HepG2 (cell line): ENCODE measurements around the gene GGA1. TPM values are rescaled to one million over a fixed set of nuclear protein-coding genes. Genes with fewer than 3 reads are reported as not detected.

Source experiments
- ATF7 ChIP-seq, 2 experiments: fragments of 450-650 bp in 1 of 2; sonication (generic) in 1 of 2; formaldehyde crosslinking in 1 of 2; IDR thresholded peaks; 2 replicates each; pipeline versions ENCODE4 v1.4.0 to v1.6.1; 2016 to 2020; ENCODE audit warnings: antibody characterized with exemption in 1 of 2, mild to moderate bottlenecking in 1 of 2, missing genetic modification reagents in 1 of 2
- HMG20B ChIP-seq: conservative IDR thresholded peaks from 2 replicates; pipeline ENCODE4 v1.6.1; 2016; ENCODE audit warnings: missing genetic modification reagents, missing compliant biosample characterization
- HNF4A ChIP-seq: sonication (generic); formaldehyde crosslinking; IDR thresholded peaks from 2 replicates; pipeline ENCODE4 v1.4.0; 2020; ENCODE audit warnings: missing genetic modification reagents
- NCOA2 ChIP-seq: sonication (generic); formaldehyde crosslinking; IDR thresholded peaks from 2 replicates; pipeline ENCODE4 v1.8.0; 2022; ENCODE audit warnings: inconsistent platforms
- NFIB ChIP-seq: sonication (generic); formaldehyde crosslinking; IDR thresholded peaks from 2 replicates; pipeline ENCODE4 v1.9.0; 2021; ENCODE audit warnings: missing genetic modification reagents, mild to moderate bottlenecking, borderline replicate concordance
- NFYC ChIP-seq: IDR thresholded peaks from 2 replicates; pipeline ENCODE4 v1.6.1; 2016; ENCODE audit warnings: missing genetic modification reagents, missing compliant biosample characterization
- PITX1 ChIP-seq: sonication (generic); formaldehyde crosslinking; IDR thresholded peaks from 2 replicates; pipeline ENCODE4 v1.5.1; 2020; ENCODE audit warnings: mild to moderate bottlenecking, missing genetic modification reagents
- RXRA ChIP-seq: sonication (generic); formaldehyde crosslinking; IDR thresholded peaks from 2 replicates; pipeline ENCODE4 v1.5.1; 2020; ENCODE audit warnings: missing genetic modification reagents
- THRA ChIP-seq: sonication (generic); formaldehyde crosslinking; IDR thresholded peaks from 2 replicates; pipeline ENCODE4 v1.4.0; 2020; ENCODE audit warnings: missing genetic modification reagents, borderline replicate concordance
- ZNF180 ChIP-seq: sonication (generic); formaldehyde crosslinking; IDR thresholded peaks from 2 replicates; pipeline ENCODE4 v1.4.0; 2020; ENCODE audit warnings: low read depth, missing genetic modification reagents, borderline replicate concordance
- ZNF207 ChIP-seq: fragments of 450-650 bp; IDR thresholded peaks from 2 replicates; pipeline ENCODE4 v1.6.1; 2016; ENCODE audit warnings: antibody characterized with exemption, borderline replicate concordance
- ZNF224 ChIP-seq: sonication (generic); formaldehyde crosslinking; IDR thresholded peaks from 2 replicates; pipeline ENCODE4 v1.5.0; 2020; ENCODE audit warnings: mild to moderate bottlenecking, missing genetic modification reagents
- ZNF557 ChIP-seq: sonication (generic); formaldehyde crosslinking; IDR thresholded peaks from 2 replicates; pipeline ENCODE4 v1.4.0; 2020; ENCODE audit warnings: missing genetic modification reagents
- polyA plus RNA-seq, 8 experiments: library from polyadenylated mRNA; depleted of rRNA in 3 of 8; stranded (reverse) in 7 of 8; unstranded in 1 of 8; fragments of >200 nt; fragmentation: Illumina TruSeq in 4 of 8; extraction: Trizol in 4 of 8; gene quantifications; 2 replicates each; pipeline versions ENCODE4 v1.2.1 to v1.2.3, GENCODE V29; 2011 to 2016; ENCODE audit warnings: low read depth in 4 of 8, missing spikeins in 1 of 8, mixed read lengths in 1 of 8; ENCODE audit not compliant: insufficient read depth in 1 of 8
- total RNA-seq, 5 experiments: library from RNA; depleted of rRNA; stranded (reverse); fragments of >200 nt; fragmentation: Illumina TruSeq; extraction: Trizol; gene quantifications; 2 replicates each; pipeline ENCODE4 v1.2.3, GENCODE V29; 2016; ENCODE audit warnings: low read depth in 1 of 5
- TF ChIP-seq, protein P1 (sequence below): sonication (generic); formaldehyde crosslinking; IDR thresholded peaks from 2 replicates; pipeline ENCODE4 v1.5.1; 2020; ENCODE audit warnings: mild to moderate bottlenecking, missing genetic modification reagents
- TF ChIP-seq, protein P2 (sequence below): sonication (generic); formaldehyde crosslinking; IDR thresholded peaks from 2 replicates; pipeline ENCODE4 v1.4.0; 2020; ENCODE audit warnings: missing genetic modification reagents
- TF ChIP-seq, protein P3 (sequence below): sonication (generic); formaldehyde crosslinking; IDR thresholded peaks from 2 replicates; pipeline ENCODE4 v1.5.1; 2020; ENCODE audit warnings: mild to moderate bottlenecking, missing genetic modification reagents, borderline replicate concordance
- TF ChIP-seq, protein P4 (sequence below): sonication (generic); formaldehyde crosslinking; IDR thresholded peaks from 2 replicates; pipeline ENCODE4 v1.5.0; 2020; ENCODE audit warnings: missing genetic modification reagents

Gene GGA1
- total and polyA plus RNA-seq, 2 of the 13 experiments (the other 11 are each of a cell fraction or from before 2014, with no cell fraction given), result 29.1 to 87.2 TPM

GRCh38 chr22:37562049-37562875 is 46.4 kb upstream of the GGA1 start (continued):
- TF ChIP-seq, protein P1, sequence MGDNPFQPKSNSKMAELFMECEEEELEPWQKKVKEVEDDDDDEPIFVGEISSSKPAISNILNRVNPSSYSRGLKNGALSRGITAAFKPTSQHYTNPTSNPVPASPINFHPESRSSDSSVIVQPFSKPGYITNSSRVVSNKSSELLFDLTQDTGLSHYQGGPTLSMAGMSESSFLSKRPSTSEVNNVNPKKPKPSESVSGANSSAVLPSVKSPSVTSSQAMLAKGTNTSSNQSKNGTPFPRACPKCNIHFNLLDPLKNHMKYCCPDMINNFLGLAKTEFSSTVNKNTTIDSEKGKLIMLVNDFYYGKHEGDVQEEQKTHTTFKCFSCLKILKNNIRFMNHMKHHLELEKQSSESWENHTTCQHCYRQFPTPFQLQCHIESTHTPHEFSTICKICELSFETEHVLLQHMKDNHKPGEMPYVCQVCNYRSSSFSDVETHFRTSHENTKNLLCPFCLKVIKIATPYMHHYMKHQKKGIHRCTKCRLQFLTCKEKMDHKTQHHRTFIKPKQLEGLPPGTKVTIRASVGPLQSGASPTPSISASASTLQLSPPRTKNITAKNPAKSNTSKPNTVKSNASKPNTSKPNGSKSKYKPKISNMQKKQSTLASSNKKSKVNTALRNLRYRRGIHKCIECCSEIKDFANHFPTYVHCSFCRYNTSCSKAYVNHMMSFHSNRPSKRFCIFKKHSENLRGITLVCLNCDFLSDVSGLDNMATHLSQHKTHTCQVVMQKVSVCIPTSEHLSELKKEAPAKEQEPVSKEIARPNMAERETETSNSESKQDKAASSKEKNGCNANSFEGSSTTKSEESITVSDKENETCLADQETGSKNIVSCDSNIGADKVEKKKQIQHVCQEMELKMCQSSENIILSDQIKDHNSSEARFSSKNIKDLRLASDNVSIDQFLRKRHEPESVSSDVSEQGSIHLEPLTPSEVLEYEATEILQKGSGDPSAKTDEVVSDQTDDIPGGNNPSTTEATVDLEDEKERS, result 0 out of 2 replicates have a peak, but pooled peaks have one; percentile 61
- TF ChIP-seq HMG20B (CRISPR knock-in tag), result no peak
- TF ChIP-seq ZNF224, result 0 out of 2 replicates have a peak, but pooled peaks have one; percentile 18
- TF ChIP-seq RXRA (CRISPR knock-in tag), result 0 out of 2 replicates have a peak, but pooled peaks have one; percentile 2
- no peak for TF ChIP-seq NCOA2
- TF ChIP-seq, protein P2, sequence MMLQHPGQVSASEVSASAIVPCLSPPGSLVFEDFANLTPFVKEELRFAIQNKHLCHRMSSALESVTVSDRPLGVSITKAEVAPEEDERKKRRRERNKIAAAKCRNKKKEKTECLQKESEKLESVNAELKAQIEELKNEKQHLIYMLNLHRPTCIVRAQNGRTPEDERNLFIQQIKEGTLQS (CRISPR knock-in tag), result 0 out of 2 replicates have a peak, but pooled peaks have one; percentile 2
- TF ChIP-seq THRA (CRISPR knock-in tag), result no peak
- no peak for TF ChIP-seq NFYC
- no peak for TF ChIP-seq ATF7 (IDR thresholded peaks at IDR 0.05)
- TF ChIP-seq ATF7 (CRISPR knock-in tag; IDR thresholded peaks at IDR 0.05), result 0 out of 2 replicates have a peak, but pooled peaks have one; percentile 7
- TF ChIP-seq HNF4A (CRISPR knock-in tag), result no peak
- TF ChIP-seq, protein P3, sequence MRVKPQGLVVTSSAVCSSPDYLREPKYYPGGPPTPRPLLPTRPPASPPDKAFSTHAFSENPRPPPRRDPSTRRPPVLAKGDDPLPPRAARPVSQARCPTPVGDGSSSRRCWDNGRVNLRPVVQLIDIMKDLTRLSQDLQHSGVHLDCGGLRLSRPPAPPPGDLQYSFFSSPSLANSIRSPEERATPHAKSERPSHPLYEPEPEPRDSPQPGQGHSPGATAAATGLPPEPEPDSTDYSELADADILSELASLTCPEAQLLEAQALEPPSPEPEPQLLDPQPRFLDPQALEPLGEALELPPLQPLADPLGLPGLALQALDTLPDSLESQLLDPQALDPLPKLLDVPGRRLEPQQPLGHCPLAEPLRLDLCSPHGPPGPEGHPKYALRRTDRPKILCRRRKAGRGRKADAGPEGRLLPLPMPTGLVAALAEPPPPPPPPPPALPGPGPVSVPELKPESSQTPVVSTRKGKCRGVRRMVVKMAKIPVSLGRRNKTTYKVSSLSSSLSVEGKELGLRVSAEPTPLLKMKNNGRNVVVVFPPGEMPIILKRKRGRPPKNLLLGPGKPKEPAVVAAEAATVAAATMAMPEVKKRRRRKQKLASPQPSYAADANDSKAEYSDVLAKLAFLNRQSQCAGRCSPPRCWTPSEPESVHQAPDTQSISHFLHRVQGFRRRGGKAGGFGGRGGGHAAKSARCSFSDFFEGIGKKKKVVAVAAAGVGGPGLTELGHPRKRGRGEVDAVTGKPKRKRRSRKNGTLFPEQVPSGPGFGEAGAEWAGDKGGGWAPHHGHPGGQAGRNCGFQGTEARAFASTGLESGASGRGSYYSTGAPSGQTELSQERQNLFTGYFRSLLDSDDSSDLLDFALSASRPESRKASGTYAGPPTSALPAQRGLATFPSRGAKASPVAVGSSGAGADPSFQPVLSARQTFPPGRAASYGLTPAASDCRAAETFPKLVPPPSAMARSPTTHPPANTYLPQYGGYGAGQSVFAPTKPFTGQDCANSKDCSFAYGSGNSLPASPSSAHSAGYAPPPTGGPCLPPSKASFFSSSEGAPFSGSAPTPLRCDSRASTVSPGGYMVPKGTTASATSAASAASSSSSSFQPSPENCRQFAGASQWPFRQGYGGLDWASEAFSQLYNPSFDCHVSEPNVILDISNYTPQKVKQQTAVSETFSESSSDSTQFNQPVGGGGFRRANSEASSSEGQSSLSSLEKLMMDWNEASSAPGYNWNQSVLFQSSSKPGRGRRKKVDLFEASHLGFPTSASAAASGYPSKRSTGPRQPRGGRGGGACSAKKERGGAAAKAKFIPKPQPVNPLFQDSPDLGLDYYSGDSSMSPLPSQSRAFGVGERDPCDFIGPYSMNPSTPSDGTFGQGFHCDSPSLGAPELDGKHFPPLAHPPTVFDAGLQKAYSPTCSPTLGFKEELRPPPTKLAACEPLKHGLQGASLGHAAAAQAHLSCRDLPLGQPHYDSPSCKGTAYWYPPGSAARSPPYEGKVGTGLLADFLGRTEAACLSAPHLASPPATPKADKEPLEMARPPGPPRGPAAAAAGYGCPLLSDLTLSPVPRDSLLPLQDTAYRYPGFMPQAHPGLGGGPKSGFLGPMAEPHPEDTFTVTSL (CRISPR knock-in tag), result 0 out of 2 replicates have a peak, but pooled peaks have one; percentile 33
- TF ChIP-seq ZNF180 (CRISPR knock-in tag), result no peak
- no peak for TF ChIP-seq NFIB
- 0 out of 2 replicates have a peak, but pooled peaks have one; percentile 0 for TF ChIP-seq ZNF557
- TF ChIP-seq, protein P4, sequence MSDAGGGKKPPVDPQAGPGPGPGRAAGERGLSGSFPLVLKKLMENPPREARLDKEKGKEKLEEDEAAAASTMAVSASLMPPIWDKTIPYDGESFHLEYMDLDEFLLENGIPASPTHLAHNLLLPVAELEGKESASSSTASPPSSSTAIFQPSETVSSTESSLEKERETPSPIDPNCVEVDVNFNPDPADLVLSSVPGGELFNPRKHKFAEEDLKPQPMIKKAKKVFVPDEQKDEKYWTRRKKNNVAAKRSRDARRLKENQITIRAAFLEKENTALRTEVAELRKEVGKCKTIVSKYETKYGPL (CRISPR knock-in tag), result no peak
- TF ChIP-seq ZNF207, result no peak
- no peak; the same call in 1 of the 2 replicates for TF ChIP-seq PITX1
